Loucy (cell line): ENCODE results near the gene GRIA3.

Source experiments
- H2AFZ ChIP-seq: fragments of 200-600 bp; sonication (generic); 2 replicates; pipeline ENCODE4 v1.6.0; 2016; ENCODE audit warnings: antibody characterized with exemption, mild to moderate bottlenecking, low read length, moderate library complexity
- H3F3A ChIP-seq: fragments of 200-600 bp; 2 replicates; pipeline ENCODE4 v1.6.0; 2016; ENCODE audit warnings: antibody characterized with exemption, low read depth, mild to moderate bottlenecking
- H3K27me3 ChIP-seq: fragments of 200-600 bp; sonication (generic); 2 replicates; pipeline ENCODE4 v1.6.1; 2014; ENCODE audit warnings: low read length, mild to moderate bottlenecking; ENCODE audit not compliant: insufficient read depth, poor library complexity, severe bottlenecking
- H3K36me3 ChIP-seq: fragments of 200-600 bp; sonication (generic); 2 replicates; pipeline ENCODE4 v1.6.1; 2016; ENCODE audit warnings: low read length; ENCODE audit not compliant: insufficient read depth
- H3K4me1 ChIP-seq: fragments of 200-600 bp; sonication (generic); 2 replicates; pipeline ENCODE4 v1.5.1; 2014; ENCODE audit warnings: low read length, mild to moderate bottlenecking; ENCODE audit not compliant: insufficient read depth, poor library complexity, severe bottlenecking
- H3K4me2 ChIP-seq: fragments of 200-600 bp; sonication (generic); 2 replicates; pipeline ENCODE4 v1.6.0; 2014; ENCODE audit warnings: antibody characterized with exemption, low read length, low read depth, mild to moderate bottlenecking; ENCODE audit not compliant: poor library complexity, severe bottlenecking
- H3K4me3 ChIP-seq: fragments of 200-600 bp; sonication (generic); 2 replicates; pipeline ENCODE4 v1.5.1; 2014; ENCODE audit warnings: low read length, mild to moderate bottlenecking, mixed read lengths; ENCODE audit not compliant: poor library complexity, severe bottlenecking
- H3K79me2 ChIP-seq: fragments of 200-600 bp; sonication (generic); 2 replicates; pipeline ENCODE4 v1.6.1; 2014; ENCODE audit warnings: low read length; ENCODE audit not compliant: insufficient read depth
- H3K9ac ChIP-seq: fragments of 200-600 bp; sonication (generic); 2 replicates; pipeline ENCODE4 v1.6.0; 2014; ENCODE audit warnings: mild to moderate bottlenecking, low read depth, low read length, moderate library complexity; ENCODE audit not compliant: poor library complexity, severe bottlenecking
- H3K9me2 ChIP-seq: fragments of 200-600 bp; sonication (generic); replicated peaks from 2 replicates; pipeline ENCODE4 v1.6.1; 2016; ENCODE audit warnings: low read depth, low read length, mixed read lengths
- H3K9me3 ChIP-seq: fragments of 200-600 bp; sonication (generic); 2 replicates; pipeline ENCODE4 v1.6.1; 2014; ENCODE audit warnings: mild to moderate bottlenecking, antibody characterized with exemption, low read length, low read depth; ENCODE audit not compliant: insufficient read depth
- H4K20me1 ChIP-seq: fragments of 200-600 bp; sonication (generic); 2 replicates; pipeline ENCODE4 v1.6.0; 2014; ENCODE audit warnings: antibody characterized with exemption, low read length, mild to moderate bottlenecking; ENCODE audit not compliant: insufficient read depth, poor library complexity, severe bottlenecking
- EZH2phosphoT487 ChIP-seq: fragments of 200-600 bp; IDR thresholded peaks from 2 replicates; pipeline ENCODE4 v1.6.1; 2018; ENCODE audit warnings: antibody characterized with exemption, mild to moderate bottlenecking, moderate library complexity, borderline replicate concordance
- TF ChIP-seq, protein P1 (sequence below): fragments of 200-600 bp; sonication (generic); conservative IDR thresholded peaks from 2 replicates; pipeline ENCODE4 v1.5.1; 2014; ENCODE audit warnings: mild to moderate bottlenecking, antibody characterized with exemption, low read length

The GRIA3 gene

DNA sequence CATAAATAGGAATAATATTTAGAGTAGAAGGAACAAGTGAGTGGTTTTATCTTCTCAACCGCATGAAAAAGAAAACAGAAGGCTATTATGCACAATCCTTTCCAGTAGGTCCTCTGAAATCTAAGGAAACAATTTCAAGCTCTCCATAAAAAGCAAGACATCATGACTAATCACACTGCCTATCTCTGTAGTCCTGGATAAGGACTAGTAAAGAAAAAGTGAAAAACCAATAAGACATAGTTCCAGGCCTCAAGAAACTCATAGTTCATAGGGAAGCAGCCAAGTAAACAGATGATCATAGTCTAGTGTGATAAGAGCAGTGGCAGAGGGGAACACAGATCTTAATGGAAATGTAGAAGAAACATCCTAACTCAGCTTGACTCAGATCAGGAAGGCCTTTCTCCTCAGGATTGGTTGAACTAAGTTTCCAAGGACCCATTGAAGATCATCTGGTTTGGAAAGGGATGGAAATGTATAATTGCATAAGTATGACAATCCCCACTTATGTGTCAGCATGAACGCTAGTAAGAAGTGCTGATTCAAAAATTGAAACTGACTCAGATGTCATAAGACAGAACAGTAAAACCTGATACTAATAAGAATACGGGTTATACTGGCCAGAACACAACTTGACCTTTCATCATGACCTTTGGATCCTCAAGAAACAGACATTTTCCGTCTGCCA, 155.3 kb downstream of the GRIA3 start:
- Histone ChIP-seq H3K4me1 (no peaks in the 10 kb centered on the region), H3K4me2 (no peak overlapping the region), H2AFZ (no peak overlapping the region), H3K36me3 (no peaks in the 10 kb centered on the region), H3F3A (no peaks in the 10 kb centered on the region), H3K9ac (no peak overlapping the region), H3K9me3 (no peaks in the 10 kb centered on the region), H3K9me2 (no peaks in the 10 kb centered on the region), H4K20me1 (no peaks in the 10 kb centered on the region), H3K4me3 (no peak overlapping the region), H3K27me3 (no peaks in the 10 kb centered on the region), H3K79me2 (no peaks in the 10 kb centered on the region)
- TF ChIP-seq EZH2phosphoT487 = no peak
- TF ChIP-seq, protein P1, sequence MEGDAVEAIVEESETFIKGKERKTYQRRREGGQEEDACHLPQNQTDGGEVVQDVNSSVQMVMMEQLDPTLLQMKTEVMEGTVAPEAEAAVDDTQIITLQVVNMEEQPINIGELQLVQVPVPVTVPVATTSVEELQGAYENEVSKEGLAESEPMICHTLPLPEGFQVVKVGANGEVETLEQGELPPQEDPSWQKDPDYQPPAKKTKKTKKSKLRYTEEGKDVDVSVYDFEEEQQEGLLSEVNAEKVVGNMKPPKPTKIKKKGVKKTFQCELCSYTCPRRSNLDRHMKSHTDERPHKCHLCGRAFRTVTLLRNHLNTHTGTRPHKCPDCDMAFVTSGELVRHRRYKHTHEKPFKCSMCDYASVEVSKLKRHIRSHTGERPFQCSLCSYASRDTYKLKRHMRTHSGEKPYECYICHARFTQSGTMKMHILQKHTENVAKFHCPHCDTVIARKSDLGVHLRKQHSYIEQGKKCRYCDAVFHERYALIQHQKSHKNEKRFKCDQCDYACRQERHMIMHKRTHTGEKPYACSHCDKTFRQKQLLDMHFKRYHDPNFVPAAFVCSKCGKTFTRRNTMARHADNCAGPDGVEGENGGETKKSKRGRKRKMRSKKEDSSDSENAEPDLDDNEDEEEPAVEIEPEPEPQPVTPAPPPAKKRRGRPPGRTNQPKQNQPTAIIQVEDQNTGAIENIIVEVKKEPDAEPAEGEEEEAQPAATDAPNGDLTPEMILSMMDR = no peak

DNA sequence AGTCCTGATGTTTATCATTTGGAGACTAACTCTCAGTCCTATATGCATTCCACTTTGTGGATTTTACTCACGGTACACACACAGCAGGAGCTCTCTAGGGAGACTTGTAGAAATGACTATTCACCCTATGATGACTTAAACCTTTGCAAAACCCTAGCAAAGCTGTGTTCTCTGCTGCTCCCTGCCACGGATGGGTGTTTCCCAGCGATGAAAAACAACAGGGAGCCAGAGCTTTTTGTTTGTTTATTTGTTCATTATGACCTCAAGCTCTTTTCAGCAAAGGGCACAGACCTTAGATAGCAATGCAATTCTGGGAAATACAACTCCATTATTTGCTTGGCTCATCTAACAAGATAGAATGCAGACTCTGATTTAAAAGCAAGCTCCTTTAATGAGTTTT, 156.6 kb downstream of the GRIA3 start:
- H3K4me1 ChIP-seq = no peaks in the 10 kb centered on the region
- no peaks in the 10 kb centered on the region for H3K79me2 ChIP-seq
- no peaks in the 10 kb centered on the region for H3F3A ChIP-seq
- no peaks in the 10 kb centered on the region for H3K27me3 ChIP-seq
- no peaks in the 10 kb centered on the region for H3K36me3 ChIP-seq
- no peaks in the 10 kb centered on the region for H3K9me3 ChIP-seq
- H3K9ac ChIP-seq = no peak overlapping the region
- no peaks in the 10 kb centered on the region for H4K20me1 ChIP-seq
- TF ChIP-seq, protein P1 = no peak
- no peak for TF ChIP-seq EZH2phosphoT487
- no peak overlapping the region for H2AFZ ChIP-seq
- no peak overlapping the region for H3K4me2 ChIP-seq
- H3K9me2 ChIP-seq = no peaks in the 10 kb centered on the region
- H3K4me3 ChIP-seq = no peak overlapping the region

GRCh38 chrX:123348468-123348867, 164.4 kb downstream of the GRIA3 start:
- no peak overlapping the region for H3K9ac ChIP-seq
- no peaks in the 10 kb centered on the region for H4K20me1 ChIP-seq
- no peaks in the 10 kb centered on the region for H3K27me3 ChIP-seq
- no peak for TF ChIP-seq EZH2phosphoT487
- TF ChIP-seq, protein P1 = no peak
- H2AFZ ChIP-seq = no peak overlapping the region
- no peaks in the 10 kb centered on the region for H3K36me3 ChIP-seq
- no peaks in the 10 kb centered on the region for H3K9me3 ChIP-seq
- H3K4me2 ChIP-seq = no peak overlapping the region
- no peaks in the 10 kb centered on the region for H3K4me1 ChIP-seq
- no peak overlapping the region for H3K4me3 ChIP-seq
- no peaks in the 10 kb centered on the region for H3K9me2 ChIP-seq
- no peaks in the 10 kb centered on the region for H3F3A ChIP-seq
- no peaks in the 10 kb centered on the region for H3K79me2 ChIP-seq
